ENCODE data around the gene BEGAIN. TPM values are rescaled to one million over a fixed set of nuclear protein-coding genes. Genes with fewer than 3 reads are reported as not detected.
"Not testable (repeated sequence)": the region's sequence is repeated elsewhere in the genome, so short reads cannot be mapped to it uniquely, and the experiment has no call there.

The BEGAIN gene
- total and polyA plus RNA-seq, 8 donors = 0.31 to 1.1 (median 0.83) TPM; not detected in 4

GRCh38 chr14:100523843-100524169, 63.4 kb downstream of the BEGAIN start:
- H3K9me3 ChIP-seq = no peaks in the 10 kb centered on the region
- no peaks in the 10 kb centered on the region for H3K27me3 ChIP-seq
- no peak overlapping the region for H3K27ac ChIP-seq
- DNase-seq = peak in 1 of 2 donors; percentile 1
- no peaks in the 10 kb centered on the region for H3K4me1 ChIP-seq
- TF ChIP-seq EP300 (IDR thresholded peaks at IDR 0.05) (no peak), CTCF (IDR thresholded peaks at IDR 0.05) (no peak), POLR2A (IDR thresholded peaks at IDR 0.05) (no peak), POLR2AphosphoS5 (IDR thresholded peaks at IDR 0.05) (no peak)
- 89 to 98% (median 94%) methylated on average over 8 of the region's 8 CpGs for WGBS, 5 donors
- H3K4me3 ChIP-seq = no peak overlapping the region
- intact Hi-C loops (cut with DNase I; ENCODE audit: low total_unique reads) = no loop called here
- peaks cover 10 to 33% (median 32%) of the 10 kb centered on the region in 4 donors for H3K36me3 ChIP-seq

DNA sequence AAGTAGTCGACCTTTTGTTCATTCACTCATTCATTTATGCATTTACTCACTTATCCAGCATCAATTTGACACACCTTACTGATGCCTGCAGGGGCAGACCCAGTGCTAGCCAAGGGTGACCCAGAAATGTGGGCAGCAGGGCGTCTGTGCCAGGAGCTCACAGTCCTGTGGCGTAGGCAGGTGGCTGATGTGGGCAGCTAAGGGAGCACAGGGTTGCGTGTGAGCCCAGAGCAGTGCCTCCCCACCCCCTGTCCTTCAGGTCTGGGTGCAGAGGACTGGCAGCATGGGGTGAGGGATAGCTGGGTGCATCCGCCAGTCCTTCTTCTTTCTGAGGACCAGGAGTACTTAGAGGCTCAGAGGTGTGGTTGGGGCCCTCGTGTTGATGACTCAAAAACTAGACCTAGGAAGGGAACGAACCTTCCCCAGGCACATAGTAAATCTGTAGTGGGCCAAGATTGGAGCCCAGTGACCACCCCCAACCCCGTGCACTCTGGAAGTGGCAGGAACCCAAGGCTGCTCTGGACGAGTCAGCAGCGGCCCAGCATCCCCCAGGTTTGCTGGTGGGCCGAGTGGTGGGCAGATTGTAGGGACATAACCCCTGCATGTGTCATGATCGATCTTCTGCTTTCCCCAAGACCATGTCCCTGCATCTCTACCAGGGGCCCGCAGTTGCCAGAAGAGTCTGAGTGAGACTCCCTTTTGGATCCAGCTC, 63.9 kb downstream of the BEGAIN start:
- Histone ChIP-seq H3K4me1 (no peaks in the 10 kb centered on the region), H3K27me3 (no peaks in the 10 kb centered on the region), H3K36me3 (peaks cover 10 to 28% (median 28%) of the 10 kb centered on the region in 4 donors), H3K4me3 (no peak overlapping the region), H3K27ac (no peak overlapping the region), H3K9me3 (no peaks in the 10 kb centered on the region)
- TF ChIP-seq EP300 (IDR thresholded peaks at IDR 0.05) (no peak), POLR2AphosphoS5 (IDR thresholded peaks at IDR 0.05) (no peak), CTCF (IDR thresholded peaks at IDR 0.05) (no peak), POLR2A (IDR thresholded peaks at IDR 0.05) (no peak)
- intact Hi-C loops (cut with DNase I; ENCODE audit: low total_unique reads) = no loop called here
- 81 to 92% (median 89%) methylated on average over 6 to 13 of the region's 13 CpGs for WGBS, 5 donors
- no peak for DNase-seq

- Histone ChIP-seq H3K4me1 (no peaks in the 10 kb centered on the region), H3K27me3 (no peaks in the 10 kb centered on the region), H3K36me3 (peaks cover 10 to 23% (median 22%) of the 10 kb centered on the region in 4 donors), H3K4me3 (no peak overlapping the region), H3K27ac (no peak overlapping the region), H3K9me3 (no peaks in the 10 kb centered on the region)
- TF ChIP-seq POLR2A (IDR thresholded peaks at IDR 0.05) = no peak
- no peak for TF ChIP-seq CTCF (IDR thresholded peaks at IDR 0.05)
- TF ChIP-seq POLR2AphosphoS5 (IDR thresholded peaks at IDR 0.05) = no peak
- no peak for TF ChIP-seq EP300 (IDR thresholded peaks at IDR 0.05)
- DNase-seq = no peak
- intact Hi-C loops (cut with DNase I; ENCODE audit: low total_unique reads) = no loop called here
- 67 to 82% (median 73%) methylated on average over 4 to 6 of the region's 6 CpGs for WGBS, 5 donors
Observed at GRCh38 chr14:100522616-100523099, 64.6 kb downstream of the BEGAIN start.

DNA sequence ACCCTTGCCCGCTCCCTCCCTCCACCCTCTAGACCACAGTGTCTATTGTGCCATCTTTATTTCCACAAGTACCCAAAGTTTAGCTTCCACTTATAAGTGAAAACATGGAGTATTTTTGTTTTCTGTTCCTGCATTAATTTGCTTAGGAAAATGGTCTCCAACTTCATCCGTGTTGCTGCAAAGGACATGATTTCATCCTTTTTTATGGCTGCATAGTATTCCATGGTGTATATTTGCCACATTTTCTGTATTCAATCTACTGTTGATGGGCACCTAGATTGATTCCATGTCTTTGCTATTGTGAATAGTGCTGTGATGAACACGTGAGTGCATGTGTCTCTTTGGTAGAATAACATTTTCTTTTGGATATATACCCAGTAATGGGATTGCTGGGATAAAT, 81.2 kb downstream of the BEGAIN start:
- Histone ChIP-seq H3K9me3 (peaks cover 0 to 19% (median 11%) of the 10 kb centered on the region in 4 donors), H3K36me3 (peaks cover 0 to 10% (median 0%) of the 10 kb centered on the region in 4 donors)
- H3K27me3 ChIP-seq; H3K4me1 ChIP-seq; H3K4me3 ChIP-seq; intact Hi-C loops (cut with DNase I; ENCODE audit: low total_unique reads); DNase-seq; H3K27ac ChIP-seq: not testable (repeated sequence)
- WGBS, 5 donors = 91 to 96% (median 95%) methylated on average over 3 of the region's 3 CpGs
